DND-41 (cell line): ENCODE measurements around the gene ZBTB34.

Experiments
- EZH2 ChIP-seq: IDR thresholded peaks from 3 replicates; pipeline ENCODE4 v1.6.1; 2012; ENCODE audit warnings: borderline replicate concordance, low read depth, mild to moderate bottlenecking, moderate library complexity, low read length, inconsistent platforms; ENCODE audit not compliant: severe bottlenecking
- TF ChIP-seq, protein P1 (sequence below): IDR thresholded peaks from 2 replicates; pipeline ENCODE4 v1.5.1; 2012; ENCODE audit warnings: borderline replicate concordance, low read length, moderate library complexity, mild to moderate bottlenecking; ENCODE audit not compliant: poor library complexity, severe bottlenecking; ENCODE audit errors: extremely low read depth

DNA sequence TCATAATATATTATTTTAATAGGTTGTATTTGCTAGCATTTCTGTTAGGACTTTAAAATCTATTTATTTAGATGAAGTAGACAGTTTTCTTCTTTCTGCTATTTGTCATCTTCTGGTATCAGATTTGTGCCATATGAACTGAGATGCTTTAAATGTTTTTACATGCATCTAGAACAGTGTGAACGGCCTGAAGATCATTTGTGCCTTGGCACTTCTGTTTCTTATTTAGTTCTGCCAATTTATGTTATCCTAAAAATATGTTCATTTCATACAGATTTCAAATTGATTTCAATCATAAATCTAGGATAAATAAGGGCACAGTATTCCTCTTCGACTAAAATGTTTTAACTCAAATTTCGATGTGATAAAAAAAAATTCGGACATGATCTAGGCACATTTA lies 16.1 kb downstream of the ZBTB34 start:
- TF ChIP-seq, protein P1, sequence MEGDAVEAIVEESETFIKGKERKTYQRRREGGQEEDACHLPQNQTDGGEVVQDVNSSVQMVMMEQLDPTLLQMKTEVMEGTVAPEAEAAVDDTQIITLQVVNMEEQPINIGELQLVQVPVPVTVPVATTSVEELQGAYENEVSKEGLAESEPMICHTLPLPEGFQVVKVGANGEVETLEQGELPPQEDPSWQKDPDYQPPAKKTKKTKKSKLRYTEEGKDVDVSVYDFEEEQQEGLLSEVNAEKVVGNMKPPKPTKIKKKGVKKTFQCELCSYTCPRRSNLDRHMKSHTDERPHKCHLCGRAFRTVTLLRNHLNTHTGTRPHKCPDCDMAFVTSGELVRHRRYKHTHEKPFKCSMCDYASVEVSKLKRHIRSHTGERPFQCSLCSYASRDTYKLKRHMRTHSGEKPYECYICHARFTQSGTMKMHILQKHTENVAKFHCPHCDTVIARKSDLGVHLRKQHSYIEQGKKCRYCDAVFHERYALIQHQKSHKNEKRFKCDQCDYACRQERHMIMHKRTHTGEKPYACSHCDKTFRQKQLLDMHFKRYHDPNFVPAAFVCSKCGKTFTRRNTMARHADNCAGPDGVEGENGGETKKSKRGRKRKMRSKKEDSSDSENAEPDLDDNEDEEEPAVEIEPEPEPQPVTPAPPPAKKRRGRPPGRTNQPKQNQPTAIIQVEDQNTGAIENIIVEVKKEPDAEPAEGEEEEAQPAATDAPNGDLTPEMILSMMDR = no peak
- TF ChIP-seq EZH2 = no peak
